Loucy (cell line): ENCODE results near the gene ASCC1.

Source experiments
- CTCF ChIP-seq: fragments of 200-600 bp; sonication (generic); conservative IDR thresholded peaks from 2 replicates; pipeline ENCODE4 v1.5.1; 2014; ENCODE audit warnings: mild to moderate bottlenecking, antibody characterized with exemption, low read length
- EZH2phosphoT487 ChIP-seq: fragments of 200-600 bp; IDR thresholded peaks from 2 replicates; pipeline ENCODE4 v1.6.1; 2018; ENCODE audit warnings: antibody characterized with exemption, mild to moderate bottlenecking, moderate library complexity, borderline replicate concordance

- TF ChIP-seq CTCF (no peak), EZH2phosphoT487 (no peak)
These were observed 91.1 kb downstream of the ASCC1 start for GRCh38 chr10:72124989-72125388.
